Panc1 (cell line): ENCODE data around the gene EPYC. TPM values are rescaled to one million over a fixed set of nuclear protein-coding genes. Genes with fewer than 3 reads are reported as not detected.

Source experiments
- ATAC-seq: fragments of 200-7000 bp; cut with Tn5 transposase; 2 replicates; pipeline ENCODE4 v1.9.1; 2020; ENCODE audit warnings: mild to moderate bottlenecking, moderate library complexity
- BruUV-seq: library from RNA; stranded (reverse); fragments of 400-500 nt; replicated peaks from 2 replicates; lab custom pipeline; 2021; lab: Mats Ljungman, UMichigan
- CTCF ChIA-PET: fragments of 300-600 bp; sonication (Branson Sonifier 250); formaldehyde crosslinking; loops from one replicate; lab custom pipeline; 2022; ENCODE audit warnings: antibody characterized with exemption; lab: Charles Lee
- POLR2A ChIA-PET: fragments of 300-600 bp; sonication (Branson Sonifier 250); formaldehyde crosslinking; loops from one replicate; lab custom pipeline; 2022; ENCODE audit warnings: antibody characterized with exemption; lab: Charles Lee
- DNase-seq: peaks from one replicate; pipeline ENCODE4 v3.0.0-alpha.2; 2010; ENCODE audit warnings: low read depth, low spot score
- H3K27ac ChIP-seq: 2 replicates; pipeline ENCODE4 v1.5.1; 2011; ENCODE audit warnings: mild to moderate bottlenecking, low read length, inconsistent platforms
- H3K27me3 ChIP-seq: fragments of 200-500 bp; sonication (Bioruptor generic); 2 replicates; pipeline ENCODE4 v1.6.0; 2014; ENCODE audit warnings: low read length, inconsistent platforms; ENCODE audit not compliant: control insufficient read depth, insufficient read depth
- H3K36me3 ChIP-seq: fragments of 200-500 bp; sonication (Bioruptor generic); 2 replicates; pipeline ENCODE4 v1.5.1; 2014; ENCODE audit warnings: inconsistent platforms, mild to moderate bottlenecking, low read length, moderate library complexity; ENCODE audit not compliant: control insufficient read depth, insufficient read depth
- H3K4me1 ChIP-seq: 2 replicates; pipeline ENCODE4 v1.5.1; 2011; ENCODE audit warnings: inconsistent platforms, mild to moderate bottlenecking, low read length, moderate library complexity; ENCODE audit not compliant: control insufficient read depth, insufficient read depth
- H3K4me3 ChIP-seq, 2 experiments: 2 replicates each; pipeline ENCODE4 v1.5.1; 2011 to 2012; ENCODE audit warnings: low read depth in 2 of 2, low read length in 2 of 2, mild to moderate bottlenecking in 2 of 2, inconsistent platforms in 1 of 2, moderate library complexity in 1 of 2
- H3K9me3 ChIP-seq: fragments of 200-500 bp; sonication (Bioruptor generic); 2 replicates; pipeline ENCODE4 v1.5.1; 2014; ENCODE audit warnings: low read depth, mild to moderate bottlenecking, inconsistent platforms, low read length, moderate library complexity; ENCODE audit not compliant: control insufficient read depth, insufficient read depth
- CTCF ChIP-seq: fragments of 450-650 bp; IDR thresholded peaks from 2 replicates; pipeline ENCODE4 v1.5.1; 2017; ENCODE audit warnings: mild to moderate bottlenecking
- POLR2AphosphoS5 ChIP-seq: IDR thresholded peaks from 2 replicates; pipeline ENCODE4 v1.6.1; 2012; ENCODE audit warnings: mild to moderate bottlenecking, low read depth, low read length, moderate library complexity
- REST ChIP-seq, 2 experiments: IDR thresholded peaks; 2 replicates each; pipeline ENCODE4 v1.6.1; 2011 to 2012; ENCODE audit warnings: low read depth in 2 of 2, control low read depth in 1 of 2, low read length in 1 of 2, mild to moderate bottlenecking in 1 of 2, moderate library complexity in 1 of 2; ENCODE audit not compliant: insufficient read depth in 1 of 2
- SIN3A ChIP-seq: IDR thresholded peaks from 2 replicates; pipeline ENCODE4 v1.6.1; 2012; ENCODE audit warnings: low read depth, mild to moderate bottlenecking, low read length, moderate library complexity, borderline replicate concordance; ENCODE audit not compliant: insufficient read depth
- TCF7L2 ChIP-seq: IDR thresholded peaks from 2 replicates; pipeline ENCODE4 v1.6.1; 2011; ENCODE audit warnings: mild to moderate bottlenecking, low read depth, low read length, inconsistent platforms
- in situ Hi-C: cut with HindIII; loops from 2 replicates; pipeline ENCODE4 v1.10.0; 2016; ENCODE audit warnings: low sequenced_read_pairs, low pct_unique_long_range_greater_than_20kb
- intact Hi-C: fragments of 100-400 bp; cut with micrococcal nuclease; formaldehyde crosslinking; loops from one replicate; pipeline ENCODE4 v1.10.0; 2022; ENCODE audit not compliant: unreplicated experiment
- total RNA-seq: library from RNA; stranded (reverse); gene quantifications from one replicate; pipeline ENCODE4 v1.2.1, GENCODE V29; 2021; ENCODE audit not compliant: unreplicated experiment

Gene EPYC
- total RNA-seq, 1 experiment from 2014 or later, result not detected

GRCh38 chr12:91017043-91017442 is 12.3 kb upstream of the EPYC start:
- Histone ChIP-seq H3K27ac (no peak overlapping the region), H3K36me3 (no peaks in the 10 kb centered on the region), H3K4me1 (no peaks in the 10 kb centered on the region), H3K27me3 (no peaks in the 10 kb centered on the region), H3K4me3 (no peak overlapping the region), H3K9me3 (no peaks in the 10 kb centered on the region)
- ATAC-seq, result no peak
- intact Hi-C loops (no loop called here), in situ Hi-C loops (no loop called here)
- no TSS peak for BruUV-seq
- TF ChIP-seq POLR2AphosphoS5, result no peak
- TF ChIP-seq TCF7L2, result no peak
- TF ChIP-seq CTCF, result no peak
- TF ChIP-seq REST (IDR thresholded peaks at IDR 0.05; ENCODE audit: insufficient read depth in 1 of 2, low read depth in 2 of 2, low read length in 1 of 2), result no peak
- no peak for TF ChIP-seq SIN3A
- CTCF ChIA-PET, result no interaction called here
- DNase-seq, result no peak
- POLR2A ChIA-PET, result interaction anchor here (0.6 kb wide), 2 partner anchors 8 to 39 kb away, joined by 3 read pairs; no protein-coding TSS in a partner anchor

GRCh38 chr12:91009319-91009950 is 4.7 kb upstream of the EPYC start:
- ChIA-PET POLR2A (interaction anchor here (0.6 kb wide), 1 partner anchor 8 kb away, joined by 3 read pairs; no protein-coding TSS in a partner anchor), CTCF (interaction anchor here (0.7 kb wide), 1 partner anchor 63 kb away, joined by 4 read pairs; no protein-coding TSS in a partner anchor)
- Histone ChIP-seq H3K27ac (no peak overlapping the region), H3K36me3 (no peaks in the 10 kb centered on the region), H3K4me3 (no peak overlapping the region), H3K4me1 (no peaks in the 10 kb centered on the region), H3K9me3 (no peaks in the 10 kb centered on the region), H3K27me3 (no peaks in the 10 kb centered on the region)
- in situ Hi-C loops (no loop called here), intact Hi-C loops (no loop called here)
- no peak for DNase-seq
- BruUV-seq, result no TSS peak
- no peak for TF ChIP-seq REST (IDR thresholded peaks at IDR 0.05; ENCODE audit: insufficient read depth in 1 of 2, low read depth in 2 of 2, low read length in 1 of 2)
- TF ChIP-seq TCF7L2, result no peak
- no peak for TF ChIP-seq POLR2AphosphoS5
- no peak for TF ChIP-seq CTCF
- TF ChIP-seq SIN3A, result no peak
- ATAC-seq, result no peak
